Measurements from ENCODE around the gene SOX21. TPM values are rescaled to one million over a fixed set of nuclear protein-coding genes. Genes with fewer than 3 reads are reported as not detected.

SOX21 gene
- total RNA-seq, 2 donors from 2014 or later, result not detected

GRCh38 chr13:94679614-94680013 lies 32.7 kb downstream of the SOX21 start:
- Histone ChIP-seq H3K27ac (no peak overlapping the region), H3K36me3 (no peaks in the 10 kb centered on the region), H3K9me3 (no peaks in the 10 kb centered on the region), H3K27me3 (no peaks in the 10 kb centered on the region), H3K4me1 (no peaks in the 10 kb centered on the region), H3K4me3 (no peak overlapping the region), H3K9ac (ENCODE audit: low read depth in 2 of 2, low read length in 2 of 2) (no peak overlapping the region)
- no peak for TF ChIP-seq CTCF (IDR thresholded peaks at IDR 0.05)
- DNase-seq, result no peak
- intact Hi-C loops (cut with DNase I), result loop anchor here (10.0 kb wide), 2 partner anchors 475 to 725 kb away; no protein-coding TSS in a partner anchor

GRCh38 chr13:94678845-94679244 lies 33.5 kb downstream of the SOX21 start:
- intact Hi-C loops (cut with DNase I), result loop anchor here (10.0 kb wide), 2 partner anchors 476 to 726 kb away; no protein-coding TSS in a partner anchor
- no peak for TF ChIP-seq CTCF (IDR thresholded peaks at IDR 0.05)
- no peak overlapping the region for H3K27ac ChIP-seq
- H3K4me3 ChIP-seq, result no peak overlapping the region
- no peaks in the 10 kb centered on the region for H3K36me3 ChIP-seq
- H3K9ac ChIP-seq (ENCODE audit: low read depth in 2 of 2, low read length in 2 of 2), result no peak overlapping the region
- DNase-seq, result no peak
- no peaks in the 10 kb centered on the region for H3K27me3 ChIP-seq
- no peaks in the 10 kb centered on the region for H3K9me3 ChIP-seq
- no peaks in the 10 kb centered on the region for H3K4me1 ChIP-seq

GRCh38 chr13:94677799-94678198 lies 34.5 kb downstream of the SOX21 start:
- H3K4me1 ChIP-seq, result no peaks in the 10 kb centered on the region
- H3K27ac ChIP-seq, result no peak overlapping the region
- H3K9me3 ChIP-seq, result no peaks in the 10 kb centered on the region
- TF ChIP-seq CTCF (IDR thresholded peaks at IDR 0.05), result no peak
- H3K4me3 ChIP-seq, result no peak overlapping the region
- intact Hi-C loops (cut with DNase I), result loop anchor here (10.0 kb wide), 2 partner anchors 477 to 727 kb away; no protein-coding TSS in a partner anchor
- DNase-seq, result no peak
- no peak overlapping the region for H3K9ac ChIP-seq (ENCODE audit: low read depth in 2 of 2, low read length in 2 of 2)
- no peaks in the 10 kb centered on the region for H3K27me3 ChIP-seq
- H3K36me3 ChIP-seq, result no peaks in the 10 kb centered on the region

- no peaks in the 10 kb centered on the region for H3K27me3 ChIP-seq
- H3K4me3 ChIP-seq, result no peak overlapping the region
- no peak overlapping the region for H3K9ac ChIP-seq (ENCODE audit: low read depth in 2 of 2, low read length in 2 of 2)
- intact Hi-C loops (cut with DNase I), result loop anchor here (10.0 kb wide), 2 partner anchors 480 to 730 kb away; no protein-coding TSS in a partner anchor
- no peaks in the 10 kb centered on the region for H3K36me3 ChIP-seq
- peak; percentile 55 for TF ChIP-seq CTCF (IDR thresholded peaks at IDR 0.05)
- no peaks in the 10 kb centered on the region for H3K4me1 ChIP-seq
- H3K27ac ChIP-seq, result no peak overlapping the region
- no peaks in the 10 kb centered on the region for H3K9me3 ChIP-seq
- peak; percentile 50 for DNase-seq
These were observed 37.6 kb downstream of the SOX21 start for GRCh38 chr13:94674609-94675348.

GRCh38 chr13:94673851-94674250 lies 38.5 kb downstream of the SOX21 start:
- H3K9ac ChIP-seq (ENCODE audit: low read depth in 2 of 2, low read length in 2 of 2), result no peak overlapping the region
- no peak for TF ChIP-seq CTCF (IDR thresholded peaks at IDR 0.05)
- intact Hi-C loops (cut with DNase I), result loop anchor here (10.0 kb wide), 2 partner anchors 481 to 731 kb away; no protein-coding TSS in a partner anchor

More at GRCh38 chr13:94673851-94674250, 38.5 kb downstream of the SOX21 start:
- no peak for DNase-seq
- Histone ChIP-seq H3K4me1 (no peaks in the 10 kb centered on the region), H3K36me3 (no peaks in the 10 kb centered on the region), H3K27ac (no peak overlapping the region), H3K4me3 (no peak overlapping the region), H3K27me3 (no peaks in the 10 kb centered on the region), H3K9me3 (no peaks in the 10 kb centered on the region)

Measured in colonic mucosa (tissue), 4 donors.